GM18951 (cell line): ENCODE data around the gene FBXO46.
"Not testable (repeated sequence)": the region's sequence is repeated elsewhere in the genome, so short reads cannot be mapped to it uniquely, and the experiment has no call there.

Experiments used
- POLR2A ChIP-seq: IDR thresholded peaks from 4 replicates; pipeline ENCODE4 v1.6.1; 2011; ENCODE audit warnings: mild to moderate bottlenecking; ENCODE audit not compliant: insufficient read length, insufficient read depth; ENCODE audit errors: extremely low read depth
- in situ Hi-C: fragments of 300-500 bp; cut with MboI; formaldehyde crosslinking; loops from one replicate; pipeline ENCODE4 v1.12.0; 2022; ENCODE audit warnings: low sequenced_read_pairs, mixed read lengths, inconsistent platforms; ENCODE audit not compliant: unreplicated experiment

Gene FBXO46

DNA sequence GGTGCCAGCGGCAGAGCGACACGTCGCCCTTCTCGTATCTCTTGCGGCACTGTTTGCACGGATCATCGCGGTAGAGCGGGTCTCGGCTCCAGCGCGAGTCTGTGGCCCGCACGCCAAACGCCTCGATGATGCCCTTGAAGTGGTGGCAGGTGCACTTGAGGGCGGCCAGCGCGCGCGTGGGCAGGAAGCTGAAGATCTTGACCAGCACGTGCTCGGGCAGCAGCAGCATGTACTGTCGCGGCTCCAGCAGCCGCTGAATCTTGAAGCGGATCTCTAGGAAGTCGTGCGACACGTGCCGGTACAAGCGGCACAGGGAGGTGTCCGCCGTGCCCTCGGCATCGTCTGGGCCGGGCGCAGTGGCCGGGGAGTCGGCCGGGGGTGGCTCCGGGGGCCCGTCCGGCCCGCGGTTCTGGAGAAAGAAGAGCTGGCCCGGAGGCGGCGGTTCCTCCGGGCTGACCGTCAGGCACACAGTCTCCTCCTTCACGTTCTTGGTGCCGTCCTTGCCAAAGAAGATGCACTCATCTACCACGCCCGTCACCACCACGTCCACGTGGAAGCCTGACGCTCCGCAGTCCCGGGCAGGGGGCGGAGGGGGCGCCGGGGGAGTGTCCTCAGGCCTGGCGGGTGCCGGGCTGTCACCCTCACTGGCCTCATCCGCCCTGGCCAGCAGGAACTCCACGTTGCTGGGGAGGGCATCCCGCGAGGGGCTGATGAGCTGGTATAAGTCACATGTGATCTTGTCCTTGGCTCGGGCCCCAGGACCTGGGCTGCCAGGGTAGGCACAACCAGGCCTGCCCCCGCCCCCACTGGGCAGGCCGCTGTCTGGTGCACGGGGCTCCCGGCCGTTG, 18.6 kb downstream of the FBXO46 start:
- in situ Hi-C loops = no loop called here
- TF ChIP-seq POLR2A = no peak

DNA sequence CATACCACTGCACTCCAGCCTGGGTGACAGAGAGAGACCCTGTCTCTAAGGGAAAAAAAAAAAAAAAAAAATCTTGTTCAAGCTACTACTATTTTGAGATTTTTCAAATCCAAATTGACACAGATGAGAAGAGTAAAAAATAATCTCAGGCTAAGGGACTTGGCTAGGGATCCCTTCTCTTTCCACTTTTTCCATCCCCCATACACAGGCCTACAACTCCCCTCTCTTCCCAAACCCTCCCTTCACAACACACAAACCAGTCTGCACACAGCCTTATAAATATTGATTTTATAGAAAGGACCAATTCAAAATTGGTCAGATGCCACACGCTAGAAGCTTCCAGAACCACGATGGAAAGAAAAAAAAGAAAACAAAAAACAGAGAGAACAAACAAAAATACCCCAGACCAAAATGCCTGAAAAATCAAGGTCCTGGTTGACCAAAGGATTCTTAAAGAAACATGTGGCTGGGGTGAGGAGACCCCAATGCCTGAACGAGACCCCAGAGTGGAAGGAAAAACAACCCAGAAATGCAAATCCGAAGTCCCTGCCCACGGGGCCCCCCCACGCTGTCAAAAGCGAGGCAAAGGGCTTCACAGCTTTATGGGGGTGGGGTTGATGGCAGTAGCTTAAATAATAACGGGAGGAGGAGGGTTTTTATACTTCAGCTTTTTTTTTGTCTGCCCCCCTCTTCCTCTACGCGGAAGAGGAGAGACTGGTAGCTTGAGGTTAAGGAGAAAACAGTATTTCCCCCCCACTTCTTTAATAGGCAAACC, 20.2 kb downstream of the FBXO46 start:
- TF ChIP-seq POLR2A = no peak
- in situ Hi-C loops = no loop called here

DNA sequence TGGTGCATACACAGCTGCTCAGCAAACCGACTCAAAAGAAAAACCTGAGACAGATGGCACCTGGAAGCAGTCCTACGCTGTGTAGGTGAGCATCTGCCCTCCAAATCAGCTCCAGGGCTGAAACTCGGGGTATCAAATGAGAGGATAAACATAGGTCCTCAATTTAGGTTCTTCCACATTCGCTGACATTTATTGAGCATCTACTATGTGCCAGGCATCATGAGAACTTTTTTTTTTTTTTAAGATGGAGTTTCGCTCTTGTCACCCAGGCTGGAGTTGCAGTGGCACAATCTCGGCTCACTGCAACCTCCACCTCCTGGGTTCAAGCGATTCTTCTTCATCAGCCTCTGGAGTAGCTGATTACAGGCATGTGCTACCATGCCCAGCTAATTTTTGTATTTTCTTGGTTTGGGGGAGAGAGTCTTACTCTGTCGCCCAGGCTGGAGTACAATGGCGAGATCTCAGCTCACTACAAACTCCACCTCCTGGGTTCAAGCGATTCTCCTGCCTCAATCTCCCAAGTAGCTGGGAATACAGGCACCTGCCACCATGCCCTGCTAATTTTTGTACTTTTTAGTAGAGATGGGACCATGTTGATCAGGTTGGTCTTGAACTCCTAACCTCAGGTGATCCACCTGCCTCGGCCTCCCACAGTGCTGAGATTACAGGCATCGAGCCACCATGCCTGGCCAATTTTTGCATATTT, 24.8 kb downstream of the FBXO46 start:
- in situ Hi-C loops = no loop called here
- no peak for TF ChIP-seq POLR2A

GRCh38 chr19:45705115-45705514, 25.6 kb downstream of the FBXO46 start:
- TF ChIP-seq POLR2A = no peak
- in situ Hi-C loops = no loop called here

DNA sequence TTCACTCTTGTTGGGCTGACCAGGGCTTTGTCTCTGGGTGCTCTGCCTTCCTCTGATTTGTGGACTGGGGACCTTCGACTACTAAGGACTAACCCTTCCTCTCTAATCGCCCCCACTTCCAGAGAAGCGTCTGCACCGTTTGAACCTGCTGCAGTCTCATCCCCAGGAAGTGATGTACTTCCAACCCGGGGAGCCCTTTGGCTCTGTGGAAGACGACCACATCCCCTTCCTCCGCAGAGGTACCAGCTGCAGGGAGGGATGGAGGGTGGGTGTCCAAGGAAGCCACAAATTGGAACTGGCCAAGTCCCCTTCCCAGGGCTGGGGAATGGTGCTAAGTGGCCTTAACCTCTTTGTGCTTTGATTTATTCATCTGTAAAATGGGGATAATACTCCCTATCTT, 29.0 kb downstream of the FBXO46 start:
- in situ Hi-C loops = no loop called here
- no peak for TF ChIP-seq POLR2A

DNA sequence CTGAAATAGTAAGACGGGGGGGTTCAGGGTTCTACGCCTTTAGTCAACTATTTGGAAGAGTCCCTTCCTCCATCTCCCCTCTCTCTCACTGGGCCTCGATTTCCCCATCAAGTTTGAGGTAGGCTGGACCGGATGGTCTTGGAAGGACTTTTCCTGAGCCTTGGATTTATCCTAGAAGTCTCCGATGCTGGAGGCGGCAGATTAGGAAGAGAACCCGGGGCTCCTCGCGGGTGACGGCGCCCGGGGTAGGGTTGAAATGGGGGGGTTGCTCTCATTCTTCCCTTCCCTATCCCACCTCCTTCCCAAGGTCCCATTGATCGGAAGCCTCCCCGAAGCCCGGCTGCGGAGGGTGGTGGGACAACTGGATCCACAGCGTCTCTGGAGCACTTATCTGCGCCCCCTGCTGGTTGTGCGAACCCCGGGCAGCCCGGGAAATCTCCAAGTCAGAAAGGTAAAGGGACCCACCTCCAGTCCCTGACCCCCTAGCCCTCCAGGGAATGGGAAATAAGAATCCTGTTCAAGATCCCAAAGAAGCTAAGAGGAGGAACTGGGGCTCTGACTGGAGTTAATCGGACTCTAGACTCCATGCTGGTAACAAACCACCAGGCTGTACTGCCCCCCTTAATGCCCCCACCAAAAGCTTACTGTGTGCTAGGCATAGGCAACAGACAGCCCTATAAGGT, 37.4 kb downstream of the FBXO46 start:
- in situ Hi-C loops = no loop called here
- TF ChIP-seq POLR2A = no peak

DNA sequence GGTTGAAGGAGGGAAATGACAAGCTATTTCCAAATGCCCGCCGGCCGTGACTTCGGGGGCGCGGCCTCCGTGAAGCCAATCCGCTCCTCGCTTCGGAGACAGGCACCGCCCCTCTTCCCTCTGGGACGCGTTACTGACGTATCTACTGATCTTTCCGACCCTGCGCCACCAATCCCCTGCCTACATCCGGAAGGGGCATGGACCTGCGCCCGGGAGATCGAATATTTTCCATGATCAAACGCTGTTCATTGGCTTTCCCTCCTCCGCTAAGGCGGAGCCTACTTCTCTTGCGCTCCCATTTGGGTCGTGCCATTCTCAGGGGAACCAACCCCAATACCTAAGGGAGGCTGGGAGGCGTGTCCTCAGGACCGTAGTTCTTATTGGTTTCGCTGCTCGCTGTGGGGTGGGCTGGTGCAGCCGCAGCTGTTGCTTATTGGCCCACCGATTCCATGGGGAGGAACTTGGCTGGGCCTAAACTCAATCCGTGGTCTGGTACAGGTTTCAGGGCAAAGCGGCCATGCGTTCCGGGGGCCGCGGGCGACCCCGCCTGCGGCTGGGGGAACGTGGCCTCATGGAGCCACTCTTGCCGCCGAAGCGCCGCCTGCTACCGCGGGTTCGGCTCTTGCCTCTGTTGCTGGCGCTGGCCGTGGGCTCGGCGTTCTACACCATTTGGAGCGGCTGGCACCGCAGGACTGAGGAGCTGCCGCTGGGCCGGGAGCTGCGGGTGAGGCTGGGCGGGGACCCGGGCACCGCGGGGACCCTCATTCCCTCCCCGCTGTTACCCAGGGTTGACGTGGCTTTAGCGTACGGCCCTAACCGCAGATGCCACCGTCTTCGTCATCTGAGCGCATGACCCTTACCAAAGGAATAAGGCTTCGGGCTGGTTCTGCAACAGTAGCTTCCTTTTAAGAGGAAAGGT, 38.2 kb downstream of the FBXO46 start, which contains the start of gene QPCTL:
Gene QPCTL, plus strand, starts transcription at position 480 of the 919 bp plus-strand sequence. Its CDS starts 38 bp downstream, at position 518.
- TF ChIP-seq POLR2A = peak; percentile 95
- in situ Hi-C loops = no loop called here

DNA sequence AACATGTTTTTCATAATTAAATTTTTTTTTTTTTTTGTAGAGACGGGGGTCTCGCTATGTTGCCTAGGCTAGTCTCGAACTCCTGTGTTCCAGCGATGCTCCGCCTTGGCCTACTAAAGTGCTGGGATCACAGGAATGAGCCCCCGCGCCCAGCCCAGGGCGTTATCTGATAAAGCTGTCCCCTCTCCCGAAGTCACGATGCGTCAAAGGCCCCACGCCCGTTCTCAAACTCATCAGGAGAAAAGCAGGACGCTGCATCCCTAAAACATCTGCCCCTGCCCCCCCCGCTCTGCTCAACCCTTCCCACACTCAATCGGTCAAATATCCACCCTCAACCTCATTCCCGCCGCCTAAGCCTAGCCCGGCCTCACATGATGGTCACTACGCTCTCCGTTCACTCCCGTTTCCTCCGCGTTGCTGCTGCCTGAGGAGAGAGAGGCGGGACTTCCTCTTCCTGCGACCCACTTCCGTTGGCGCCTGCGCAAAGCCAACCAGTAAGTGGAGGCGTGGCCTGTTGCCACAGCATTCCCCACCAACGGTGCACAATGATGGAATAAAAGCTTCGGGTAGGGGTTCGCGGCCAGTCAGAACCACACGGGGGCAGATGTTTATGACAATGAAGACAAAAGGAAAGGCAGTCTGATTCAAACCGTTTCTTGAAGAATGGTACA, 39.0 kb downstream of the FBXO46 start, which contains the start of gene SNRPD2:
Gene SNRPD2, minus strand, starts transcription at position 438 of the 671 bp plus-strand sequence. Its CDS starts 65 bp downstream, at position 373.
- peak; percentile 93 for TF ChIP-seq POLR2A
- in situ Hi-C loops = no loop called here

DNA sequence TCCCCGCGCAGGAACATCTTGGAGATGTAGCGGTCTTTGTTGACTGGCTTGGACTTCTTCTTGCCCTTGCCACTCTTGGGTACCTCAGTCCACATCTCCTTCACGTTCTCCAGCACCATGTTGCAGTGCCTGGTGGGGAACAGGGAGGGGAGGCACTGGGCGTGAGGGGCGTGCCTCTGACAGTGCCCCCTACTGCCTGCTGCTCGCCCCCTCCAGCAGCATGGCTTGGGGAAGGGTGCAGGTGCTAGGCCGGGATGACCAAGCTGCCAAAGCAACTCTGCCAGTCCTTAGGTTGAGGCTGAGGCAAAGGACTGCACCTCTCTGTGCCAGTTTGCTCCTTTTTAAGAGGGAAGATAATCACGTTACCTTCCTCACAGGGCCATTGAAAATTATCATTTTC, 43.1 kb downstream of the FBXO46 start:
- no peak for TF ChIP-seq POLR2A
- in situ Hi-C loops = no loop called here

GRCh38 chr19:45685045-45685444, 45.7 kb downstream of the FBXO46 start:
- in situ Hi-C loops = not testable (repeated sequence)

- peak; percentile 21 for TF ChIP-seq POLR2A
- in situ Hi-C loops = no loop called here
Observed at GRCh38 chr19:45682908-45683307, 47.8 kb downstream of the FBXO46 start.
